ENCODE results near the gene CD300E. TPM values are rescaled to one million over a fixed set of nuclear protein-coding genes. Genes with fewer than 3 reads are reported as not detected.

CD300E gene
- total and polyA plus RNA-seq, 2 of the 4 experiments (the other 2 are of a cell fraction) = not detected

DNA sequence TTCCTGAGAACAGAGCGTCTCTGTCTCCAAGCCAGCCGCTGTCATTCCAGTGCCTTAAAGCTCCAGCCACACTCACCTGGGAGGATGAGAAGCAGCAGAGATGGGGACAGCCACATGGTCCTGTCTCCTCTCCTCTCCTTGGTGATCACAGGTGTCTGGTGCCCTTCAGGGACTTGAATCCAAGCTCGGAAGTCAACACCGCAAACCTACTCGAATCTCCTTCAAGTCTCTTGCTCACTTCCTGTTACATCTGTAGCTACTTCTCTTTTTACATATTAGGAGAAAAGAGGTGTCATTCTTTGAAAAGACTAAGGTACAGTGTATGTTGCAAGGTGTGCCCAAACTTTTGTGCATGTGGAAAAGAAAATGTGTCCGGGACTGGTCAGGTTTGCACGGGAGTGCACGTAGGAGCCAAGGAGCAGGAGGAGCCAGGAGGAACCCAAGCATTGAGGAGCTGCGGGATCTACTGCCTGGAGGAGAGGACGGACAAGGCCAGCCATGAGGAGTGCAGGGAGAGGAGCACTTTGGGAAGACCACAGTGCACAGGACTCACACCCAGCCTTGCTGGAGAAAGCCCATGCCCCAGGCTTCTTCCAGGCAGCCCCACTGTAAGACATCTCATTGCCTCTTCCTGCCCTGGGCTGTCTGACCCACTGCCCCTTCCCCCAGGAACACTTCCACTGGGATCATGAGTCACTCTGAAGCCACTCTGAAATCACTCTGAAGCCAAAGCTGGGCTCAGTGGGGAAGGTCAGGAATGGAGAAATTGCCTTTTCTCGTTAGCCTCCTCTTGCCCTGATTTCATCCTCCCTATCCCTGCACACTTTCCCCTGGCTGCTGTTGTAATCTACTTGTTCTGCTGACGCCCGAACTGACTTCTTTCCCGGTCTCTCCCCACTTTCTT lies 31.2 kb downstream of the CD300E start, which contains the start of gene CD300LD (continued):
- no peak for TF ChIP-seq RAD21 (IDR thresholded peaks at IDR 0.05; ENCODE audit: low read length)

- Histone ChIP-seq H4K91ac (ENCODE audit: insufficient read depth, low read depth, low read length) (no peak overlapping the region), H4K20me1 (ENCODE audit: insufficient read depth, low read length) (no peaks in the 10 kb centered on the region), H3K9me3 (ENCODE audit: control insufficient read depth, insufficient read depth, low read length) (peaks cover 9% of the 10 kb centered on the region), H3K9me1 (ENCODE audit: insufficient read depth, low read length) (no peaks in the 10 kb centered on the region), H3K56ac (ENCODE audit: extremely low read depth, insufficient read depth, low read length) (no peak overlapping the region), H3K27me3 (ENCODE audit: control insufficient read depth, insufficient read depth, low read length) (no peaks in the 10 kb centered on the region), H3K14ac (replicated peaks; ENCODE audit: low read depth, low read length) (no peak overlapping the region), H3K23ac (ENCODE audit: low read depth, low read length) (no peak overlapping the region), H3K4ac (ENCODE audit: low read depth, low read length) (no peak overlapping the region), H3K9ac (ENCODE audit: low read depth, low read length) (no peak overlapping the region), H3K4me1 (ENCODE audit: control insufficient read depth, insufficient read depth, low read length) (no peaks in the 10 kb centered on the region), H3K4me2 (ENCODE audit: low read depth, low read length) (no peak overlapping the region), H3K18ac (ENCODE audit: low read depth, low read length) (no peak overlapping the region), H2BK120ac (ENCODE audit: low read depth, low read length) (no peak overlapping the region), H3K79me1 (ENCODE audit: low read depth in 1 of 2, low read length in 2 of 2) (no peaks in the 10 kb centered on the region), H3K4me3 (ENCODE audit: insufficient read depth, low read depth, low read length) (no peak overlapping the region), H4K8ac (ENCODE audit: low read depth in 2 of 2, low read length in 2 of 2) (no peak overlapping the region), H2AK5ac (ENCODE audit: low read depth, low read length) (no peak overlapping the region), H3K36me3 (ENCODE audit: control insufficient read depth, insufficient read depth, low read length) (no peaks in the 10 kb centered on the region), H2BK5ac (ENCODE audit: low read depth, low read length, poor library complexity, severe bottlenecking) (no peak overlapping the region), H2AK9ac (replicated peaks; ENCODE audit: low read depth, low read length, poor library complexity) (no peak overlapping the region), H3K27ac (ENCODE audit: insufficient read depth, low read length) (no peak overlapping the region), H2BK15ac (ENCODE audit: low read depth, low read length) (no peak overlapping the region), H2BK20ac (ENCODE audit: low read depth, low read length) (no peak overlapping the region), H2AFZ (replicated peaks; ENCODE audit: low read length, poor library complexity) (no peak overlapping the region), H4K5ac (ENCODE audit: low read depth, low read length) (no peak overlapping the region)
- no CpG with 5 or more reads among the region's 1 CpG for WGBS, 2 experiments (ENCODE audit: extremely low coverage in 2 of 2, insufficient read length in 1 of 2)
- ATAC-seq (ENCODE audit: low read depth) (no peak), DNase-seq (no peak)
- in situ Hi-C loops (cut with MboI; ENCODE audit: low sequenced_read_pairs) (no loop called here), dilution Hi-C loops (cut with HindIII; ENCODE audit: low sequenced_read_pairs, unreplicated experiment) (no loop called here), intact Hi-C loops (cut with micrococcal nuclease) (no loop called here)
- POLR2A ChIA-PET (ENCODE audit: unreplicated experiment) = no interaction called here
- no TSS peak for BruUV-seq (replicated peaks)
- CTCF ChIA-PET = no interaction called here
- no peak for TF ChIP-seq CEBPB (IDR thresholded peaks at IDR 0.05; ENCODE audit: low read depth, low read length)
- no peak for TF ChIP-seq MXI1 (IDR thresholded peaks at IDR 0.05; ENCODE audit: borderline replicate concordance, low read depth, low read length)
- TF ChIP-seq FOS (IDR thresholded peaks at IDR 0.05; ENCODE audit: low read depth, low read length) = no peak
- no peak for TF ChIP-seq POLR2A (IDR thresholded peaks at IDR 0.05; ENCODE audit: low read depth, low read length)
- TF ChIP-seq SMC3 (IDR thresholded peaks at IDR 0.05; ENCODE audit: low read depth, low read length) = no peak
- TF ChIP-seq RFX5 (IDR thresholded peaks at IDR 0.05; ENCODE audit: low read depth, low read length) = no peak
- TF ChIP-seq MAFK (IDR thresholded peaks at IDR 0.05; ENCODE audit: low read depth, low read length) = no peak
- TF ChIP-seq, protein P1, sequence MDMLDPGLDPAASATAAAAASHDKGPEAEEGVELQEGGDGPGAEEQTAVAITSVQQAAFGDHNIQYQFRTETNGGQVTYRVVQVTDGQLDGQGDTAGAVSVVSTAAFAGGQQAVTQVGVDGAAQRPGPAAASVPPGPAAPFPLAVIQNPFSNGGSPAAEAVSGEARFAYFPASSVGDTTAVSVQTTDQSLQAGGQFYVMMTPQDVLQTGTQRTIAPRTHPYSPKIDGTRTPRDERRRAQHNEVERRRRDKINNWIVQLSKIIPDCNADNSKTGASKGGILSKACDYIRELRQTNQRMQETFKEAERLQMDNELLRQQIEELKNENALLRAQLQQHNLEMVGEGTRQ (IDR thresholded peaks at IDR 0.05; ENCODE audit: low read depth, low read length) = no peak
- TF ChIP-seq, protein P2, sequence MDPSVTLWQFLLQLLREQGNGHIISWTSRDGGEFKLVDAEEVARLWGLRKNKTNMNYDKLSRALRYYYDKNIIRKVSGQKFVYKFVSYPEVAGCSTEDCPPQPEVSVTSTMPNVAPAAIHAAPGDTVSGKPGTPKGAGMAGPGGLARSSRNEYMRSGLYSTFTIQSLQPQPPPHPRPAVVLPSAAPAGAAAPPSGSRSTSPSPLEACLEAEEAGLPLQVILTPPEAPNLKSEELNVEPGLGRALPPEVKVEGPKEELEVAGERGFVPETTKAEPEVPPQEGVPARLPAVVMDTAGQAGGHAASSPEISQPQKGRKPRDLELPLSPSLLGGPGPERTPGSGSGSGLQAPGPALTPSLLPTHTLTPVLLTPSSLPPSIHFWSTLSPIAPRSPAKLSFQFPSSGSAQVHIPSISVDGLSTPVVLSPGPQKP (IDR thresholded peaks at IDR 0.05; ENCODE audit: borderline replicate concordance, low read depth, low read length) = no peak
- no peak for TF ChIP-seq CHD1 (IDR thresholded peaks at IDR 0.05; ENCODE audit: low read depth, low read length)
- no peak for TF ChIP-seq NFE2L2 (IDR thresholded peaks at IDR 0.05; ENCODE audit: low read depth, low read length)
- TF ChIP-seq CTCF (conservative IDR thresholded peaks at IDR 0.05; ENCODE audit: low read depth, low read length) = no peak
Measured at GRCh38 chr17:74591503-74591902, 32.0 kb downstream of the CD300E start.
